Activated CD4-positive, CD25-positive, alpha-beta regulatory T cell treated with anti-CD3 and anti-CD28 coated beads, Interleukin-2, amount 50 U/mL, for 24 hours (primary cell): Measurements from ENCODE around the gene SYNJ2.
A peak's percentile ranks its signal among the peaks of the same experiment; 100 is the strongest.
"Not testable (repeated sequence)": the region's sequence is repeated elsewhere in the genome, so short reads cannot be mapped to it uniquely, and the experiment has no call there.

Source experiments
- ATAC-seq, 2 donors: fragments of 150-1000 bp; cut with Tn5 transposase; one replicate each; pipeline ENCODE4 v1.10.0; 2021; ENCODE audit warnings: mild to moderate bottlenecking in 1 of 2, moderate library complexity in 1 of 2

The SYNJ2 gene

DNA sequence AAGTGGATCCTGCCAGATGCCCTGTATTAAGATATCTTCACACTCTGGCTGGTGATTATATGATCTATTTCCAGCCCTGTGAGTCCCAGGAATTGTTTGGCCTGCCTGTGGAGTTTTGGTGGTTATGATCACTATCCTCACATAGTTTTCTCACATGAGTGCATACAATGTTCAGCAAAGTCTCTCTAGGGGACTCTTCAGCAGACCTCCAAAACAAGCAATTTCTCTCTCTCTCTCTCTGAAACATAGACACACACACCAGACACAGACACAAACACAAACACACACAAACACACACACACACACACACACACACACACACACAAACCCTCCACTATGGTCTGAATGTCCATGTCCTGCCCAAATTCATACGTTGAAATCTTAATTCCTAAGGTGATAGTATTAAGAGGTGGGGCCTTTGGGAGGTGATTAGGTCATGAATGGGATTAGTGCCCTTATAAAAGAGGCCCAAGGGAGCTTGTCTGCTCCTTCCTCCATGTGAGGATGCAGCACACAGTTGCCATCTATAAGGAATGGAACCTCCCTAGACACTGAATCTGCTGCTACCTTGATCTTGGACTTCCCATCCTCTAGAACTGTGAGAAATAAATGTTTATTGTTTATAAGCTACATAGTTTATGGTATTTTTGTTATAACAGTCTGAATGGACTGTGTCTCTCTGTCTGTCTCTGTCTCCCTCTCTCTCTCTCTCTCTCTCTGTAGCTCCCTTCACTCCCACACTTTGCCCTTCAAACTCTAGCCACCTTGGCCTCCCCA, 22.0 kb upstream of the SYNJ2 start:
- ATAC-seq: no peak

- ATAC-seq: no peak
Observed at GRCh38 chr6:157961153-157961831, 20.4 kb upstream of the SYNJ2 start.

- peak in 1 of 2 donors; percentile 37 for ATAC-seq
Observed at GRCh38 chr6:157961832-157962575, 19.7 kb upstream of the SYNJ2 start.

GRCh38 chr6:157962601-157963302, 18.9 kb upstream of the SYNJ2 start:
- ATAC-seq: peak; percentile 76 to 78

- ATAC-seq: peak; percentile 23 to 42
Observed at GRCh38 chr6:157964100-157964499, 17.6 kb upstream of the SYNJ2 start.

GRCh38 chr6:157965387-157965786, 16.3 kb upstream of the SYNJ2 start:
- ATAC-seq: no peak

GRCh38 chr6:157966589-157966977, 15.1 kb upstream of the SYNJ2 start:
- ATAC-seq: no peak

GRCh38 chr6:157967020-157967419, 14.6 kb upstream of the SYNJ2 start:
- no peak for ATAC-seq

DNA sequence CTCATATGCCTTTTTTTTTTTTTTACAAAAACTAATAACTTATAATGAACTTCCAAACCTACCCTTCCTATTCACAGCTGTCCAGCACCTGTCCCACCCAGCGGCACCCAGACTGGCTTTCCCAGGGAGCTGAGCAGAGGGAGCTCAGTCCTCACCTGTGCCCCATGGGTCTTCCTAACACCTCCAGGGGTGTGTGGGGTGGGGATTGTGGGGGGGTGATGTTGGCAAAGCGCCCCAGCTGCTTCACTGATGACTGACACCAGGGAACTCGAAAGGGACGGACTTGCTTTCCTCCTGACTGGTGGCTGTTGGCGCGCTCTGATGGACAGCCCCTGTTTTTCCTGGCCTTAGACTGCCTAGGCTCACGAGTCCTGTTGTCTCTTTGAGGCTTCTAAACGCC, 14.2 kb upstream of the SYNJ2 start:
- no peak for ATAC-seq

GRCh38 chr6:157972177-157972576, 9.5 kb upstream of the SYNJ2 start:
- ATAC-seq: not testable (repeated sequence)

GRCh38 chr6:157974341-157974894, 7.2 kb upstream of the SYNJ2 start:
- no peak for ATAC-seq

GRCh38 chr6:157974967-157975366, 6.7 kb upstream of the SYNJ2 start:
- no peak for ATAC-seq

DNA sequence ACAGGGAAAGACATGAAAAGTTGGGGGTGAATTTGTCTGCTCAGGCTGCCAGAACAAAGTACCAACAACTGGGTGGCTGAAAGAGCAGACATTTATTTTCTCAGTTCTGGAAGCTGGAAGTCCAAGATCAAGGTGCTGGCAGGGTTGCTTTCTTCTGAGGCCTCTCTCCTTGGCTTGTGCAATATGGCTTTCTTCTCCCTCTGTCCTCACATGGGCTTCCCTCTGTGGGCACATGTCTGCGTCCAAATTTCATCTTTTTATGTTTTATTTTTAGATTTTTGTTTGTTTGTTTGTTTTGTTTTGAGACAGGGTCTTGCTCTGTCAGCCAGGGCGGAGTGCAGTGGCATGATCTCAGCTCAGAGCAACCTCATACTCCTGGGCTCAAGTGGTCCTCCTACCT, 6.2 kb upstream of the SYNJ2 start:
- ATAC-seq: no peak

GRCh38 chr6:157976345-157977175, 5.1 kb upstream of the SYNJ2 start:
- no peak for ATAC-seq

- ATAC-seq: no peak
Observed at GRCh38 chr6:157977176-157977804, 4.4 kb upstream of the SYNJ2 start.

- ATAC-seq: no peak
Observed at GRCh38 chr6:157978021-157978783, 3.5 kb upstream of the SYNJ2 start.

DNA sequence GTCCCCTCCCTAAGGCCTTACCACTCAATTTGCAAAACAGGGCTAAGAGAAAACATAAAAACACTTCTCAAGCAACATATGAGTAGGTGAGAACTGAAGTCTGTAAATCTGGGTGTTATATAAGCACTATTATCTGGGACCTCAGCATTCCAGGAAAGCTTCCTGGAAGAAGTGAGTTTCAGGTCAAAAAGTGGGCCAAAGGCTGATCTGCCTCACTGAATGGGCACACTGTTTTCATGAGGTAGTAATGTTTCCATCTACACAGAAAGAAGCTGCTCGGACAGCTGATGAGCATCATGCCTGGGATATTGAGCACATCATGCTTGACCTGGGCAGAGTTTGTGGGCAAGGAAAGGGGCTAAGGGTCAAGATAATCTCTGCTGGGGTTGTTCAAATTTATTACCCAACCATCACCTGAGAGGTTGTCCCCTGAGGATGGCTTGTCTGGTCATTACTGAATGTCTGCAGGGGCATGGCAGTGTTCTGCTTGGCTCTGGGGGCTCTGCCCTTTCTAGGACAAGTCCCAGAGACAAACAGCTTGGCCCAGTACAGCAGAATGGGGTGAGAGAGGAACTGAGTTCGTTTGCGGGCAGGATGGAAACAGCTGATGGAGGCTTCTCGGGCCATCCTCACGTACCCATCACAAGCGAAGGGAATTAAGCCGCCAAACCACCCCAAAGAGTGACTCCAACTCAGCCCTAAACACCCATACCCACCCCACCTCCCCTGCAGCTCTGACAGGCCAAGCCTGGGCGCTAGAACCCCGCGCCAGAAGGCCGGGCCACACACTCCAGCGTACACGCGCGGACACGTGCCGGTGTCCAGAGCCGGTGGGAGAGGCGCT, 1.2 kb upstream of the SYNJ2 start:
- ATAC-seq: no peak

GRCh38 chr6:157981132-157981394, 600 bp upstream of the SYNJ2 start:
- ATAC-seq: no peak

DNA sequence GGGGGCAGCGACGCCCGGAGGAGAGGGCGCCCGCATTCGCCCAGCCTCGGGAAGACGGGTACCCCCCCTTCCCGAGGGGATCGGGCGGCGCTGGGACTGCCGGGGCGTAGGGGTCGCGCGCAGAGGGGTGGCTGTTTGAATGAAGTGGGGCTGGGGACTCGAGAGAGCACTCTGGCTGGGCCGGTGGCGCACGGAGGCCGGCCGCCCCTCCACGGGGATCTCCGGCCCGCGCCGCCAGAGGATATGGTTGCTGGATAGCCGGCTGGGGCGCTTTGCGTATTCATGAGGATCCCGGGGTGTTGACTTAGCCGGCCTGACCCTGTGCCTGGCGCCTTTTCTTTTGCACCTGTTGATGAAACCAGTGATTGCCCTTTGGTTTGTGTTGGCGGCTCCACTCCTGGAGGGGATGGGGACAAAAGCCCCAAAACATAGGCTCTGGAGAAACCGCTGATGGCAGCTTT, 469 bp downstream of the SYNJ2 start:
- peak; percentile 6 to 7 for ATAC-seq
